ENCODE data around the gene RLBP1.

Gene RLBP1

GRCh38 chr15:89178307-89178977 lies 42.9 kb downstream of the RLBP1 start:
- DNase-seq, result no peak

GRCh38 chr15:89177633-89178306 lies 43.6 kb downstream of the RLBP1 start:
- peak in 29 of 51 donors; percentile 17 to 76 (median 46) for DNase-seq

GRCh38 chr15:89177116-89177515 lies 44.3 kb downstream of the RLBP1 start:
- no peak for DNase-seq

- DNase-seq, result no peak
Measured at GRCh38 chr15:89175617-89176191, 45.7 kb downstream of the RLBP1 start.

GRCh38 chr15:89174476-89174875 lies 46.9 kb downstream of the RLBP1 start:
- DNase-seq, result no peak

- no peak for DNase-seq
Measured at GRCh38 chr15:89172921-89173320, 48.5 kb downstream of the RLBP1 start.

- peak in 16 of 51 donors; percentile 8 to 66 (median 32) for DNase-seq
Measured at GRCh38 chr15:89171136-89172072, 50.0 kb downstream of the RLBP1 start.

GRCh38 chr15:89170364-89170763 lies 51.0 kb downstream of the RLBP1 start:
- DNase-seq, result no peak

- no peak for DNase-seq
Measured at GRCh38 chr15:89168316-89168833, 53.0 kb downstream of the RLBP1 start.

GRCh38 chr15:89167267-89168176 lies 53.9 kb downstream of the RLBP1 start:
- peak in 3 of 51 donors; percentile 29 to 49 (median 43) for DNase-seq

GRCh38 chr15:89165677-89166076 lies 55.7 kb downstream of the RLBP1 start:
- DNase-seq, result no peak

GRCh38 chr15:89164712-89165211 lies 56.6 kb downstream of the RLBP1 start:
- DNase-seq, result no peak

GRCh38 chr15:89163271-89164055 lies 57.9 kb downstream of the RLBP1 start:
- DNase-seq, result no peak

- DNase-seq, result no peak
Measured at GRCh38 chr15:89161666-89162065, 59.7 kb downstream of the RLBP1 start.
